ENCODE data around the gene WASF2. TPM values are rescaled to one million over a fixed set of nuclear protein-coding genes. Genes with fewer than 3 reads are reported as not detected.

WASF2 gene
- total RNA-seq, 1 experiment from 2014 or later: 104 TPM

- H3K9me3 Mint-ChIP-seq: peaks cover 6% of the 10 kb centered on the region; the same call in 1 of the 2 replicates
- ATAC-seq (peak; percentile 97), DNase-seq (ENCODE audit: low spot score) (peak; percentile 76)
- H3K4me3 Mint-ChIP-seq: peak overlapping the region; percentile 53
- no peaks in the 10 kb centered on the region for H3K36me3 Mint-ChIP-seq
- peaks cover 23% of the 10 kb centered on the region for H3K4me1 Mint-ChIP-seq
- POLR2A ChIA-PET: interaction anchor here (0.6 to 1.6 kb wide), 6 partner anchors 31 to 164 kb away, joined by 3 to 7 read pairs (median 4); no protein-coding TSS in a partner anchor
- TF ChIP-seq ZNF121 (CRISPR knock-in tag; IDR thresholded peaks at IDR 0.05) (peak; percentile 86), JAZF1 (CRISPR knock-in tag; IDR thresholded peaks at IDR 0.05) (no peak), TCF7 (CRISPR knock-in tag; IDR thresholded peaks at IDR 0.05; ENCODE audit: low read depth) (no peak), TP53 (CRISPR knock-in tag; IDR thresholded peaks at IDR 0.05) (no peak), FOXP4 (CRISPR knock-in tag; IDR thresholded peaks at IDR 0.05) (0 out of 2 replicates have a peak, but pooled peaks have one; percentile 14), ZBTB21 (CRISPR knock-in tag; IDR thresholded peaks at IDR 0.05; ENCODE audit: borderline replicate concordance) (no peak), ATF1 (CRISPR knock-in tag; IDR thresholded peaks at IDR 0.05) (no peak), TEAD1 (CRISPR knock-in tag; IDR thresholded peaks at IDR 0.05) (peak; percentile 95; the same call in 1 of the 2 replicates), GTF2I (CRISPR knock-in tag; conservative IDR thresholded peaks at IDR 0.05) (no peak; the same call in 1 of the 2 replicates), ZNF232 (CRISPR knock-in tag; IDR thresholded peaks at IDR 0.05) (no peak), SP1 (CRISPR knock-in tag; conservative IDR thresholded peaks at IDR 0.05) (0 out of 2 replicates have a peak, but pooled peaks have one; percentile 36), ZNF512 (CRISPR knock-in tag; IDR thresholded peaks at IDR 0.05; ENCODE audit: borderline replicate concordance) (no peak), CREM (CRISPR knock-in tag; IDR thresholded peaks at IDR 0.05) (no peak), GABPB1 (CRISPR knock-in tag; IDR thresholded peaks at IDR 0.05) (no peak), USF2 (CRISPR knock-in tag; IDR thresholded peaks at IDR 0.05) (no peak), ARID4B (CRISPR knock-in tag; IDR thresholded peaks at IDR 0.05; ENCODE audit: borderline replicate concordance) (no peak), ZNF423 (CRISPR knock-in tag; IDR thresholded peaks at IDR 0.05) (no peak), TEAD4 (CRISPR knock-in tag; IDR thresholded peaks at IDR 0.05) (peak; percentile 88), ZNF138 (CRISPR knock-in tag; conservative IDR thresholded peaks at IDR 0.05) (no peak), ETV6 (CRISPR knock-in tag; IDR thresholded peaks at IDR 0.05) (no peak)
- TF ChIP-seq, protein P1, sequence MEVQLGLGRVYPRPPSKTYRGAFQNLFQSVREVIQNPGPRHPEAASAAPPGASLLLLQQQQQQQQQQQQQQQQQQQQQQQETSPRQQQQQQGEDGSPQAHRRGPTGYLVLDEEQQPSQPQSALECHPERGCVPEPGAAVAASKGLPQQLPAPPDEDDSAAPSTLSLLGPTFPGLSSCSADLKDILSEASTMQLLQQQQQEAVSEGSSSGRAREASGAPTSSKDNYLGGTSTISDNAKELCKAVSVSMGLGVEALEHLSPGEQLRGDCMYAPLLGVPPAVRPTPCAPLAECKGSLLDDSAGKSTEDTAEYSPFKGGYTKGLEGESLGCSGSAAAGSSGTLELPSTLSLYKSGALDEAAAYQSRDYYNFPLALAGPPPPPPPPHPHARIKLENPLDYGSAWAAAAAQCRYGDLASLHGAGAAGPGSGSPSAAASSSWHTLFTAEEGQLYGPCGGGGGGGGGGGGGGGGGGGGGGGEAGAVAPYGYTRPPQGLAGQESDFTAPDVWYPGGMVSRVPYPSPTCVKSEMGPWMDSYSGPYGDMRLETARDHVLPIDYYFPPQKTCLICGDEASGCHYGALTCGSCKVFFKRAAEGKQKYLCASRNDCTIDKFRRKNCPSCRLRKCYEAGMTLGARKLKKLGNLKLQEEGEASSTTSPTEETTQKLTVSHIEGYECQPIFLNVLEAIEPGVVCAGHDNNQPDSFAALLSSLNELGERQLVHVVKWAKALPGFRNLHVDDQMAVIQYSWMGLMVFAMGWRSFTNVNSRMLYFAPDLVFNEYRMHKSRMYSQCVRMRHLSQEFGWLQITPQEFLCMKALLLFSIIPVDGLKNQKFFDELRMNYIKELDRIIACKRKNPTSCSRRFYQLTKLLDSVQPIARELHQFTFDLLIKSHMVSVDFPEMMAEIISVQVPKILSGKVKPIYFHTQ (CRISPR knock-in tag; IDR thresholded peaks at IDR 0.05): no peak
- TF ChIP-seq, protein P2, sequence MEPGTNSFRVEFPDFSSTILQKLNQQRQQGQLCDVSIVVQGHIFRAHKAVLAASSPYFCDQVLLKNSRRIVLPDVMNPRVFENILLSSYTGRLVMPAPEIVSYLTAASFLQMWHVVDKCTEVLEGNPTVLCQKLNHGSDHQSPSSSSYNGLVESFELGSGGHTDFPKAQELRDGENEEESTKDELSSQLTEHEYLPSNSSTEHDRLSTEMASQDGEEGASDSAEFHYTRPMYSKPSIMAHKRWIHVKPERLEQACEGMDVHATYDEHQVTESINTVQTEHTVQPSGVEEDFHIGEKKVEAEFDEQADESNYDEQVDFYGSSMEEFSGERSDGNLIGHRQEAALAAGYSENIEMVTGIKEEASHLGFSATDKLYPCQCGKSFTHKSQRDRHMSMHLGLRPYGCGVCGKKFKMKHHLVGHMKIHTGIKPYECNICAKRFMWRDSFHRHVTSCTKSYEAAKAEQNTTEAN (CRISPR knock-in tag; IDR thresholded peaks at IDR 0.05): no peak
- H3K27me3 Mint-ChIP-seq (ENCODE audit: low read depth): no peaks in the 10 kb centered on the region
- CTCF ChIA-PET: interaction anchor here (0.6 to 3.2 kb wide), 45 partner anchors 8 to 731 kb away, joined by 3 to 44 read pairs (median 5); partner anchors contain the start of gene AHDC1
- peak overlapping the region; percentile 90 for H3K27ac Mint-ChIP-seq
Observed at GRCh38 chr1:27496604-27497155, 6.7 kb upstream of the WASF2 start.

All from WTC11 (cell line).